ENCODE measurements around the gene SELENOO.

SELENOO gene

DNA sequence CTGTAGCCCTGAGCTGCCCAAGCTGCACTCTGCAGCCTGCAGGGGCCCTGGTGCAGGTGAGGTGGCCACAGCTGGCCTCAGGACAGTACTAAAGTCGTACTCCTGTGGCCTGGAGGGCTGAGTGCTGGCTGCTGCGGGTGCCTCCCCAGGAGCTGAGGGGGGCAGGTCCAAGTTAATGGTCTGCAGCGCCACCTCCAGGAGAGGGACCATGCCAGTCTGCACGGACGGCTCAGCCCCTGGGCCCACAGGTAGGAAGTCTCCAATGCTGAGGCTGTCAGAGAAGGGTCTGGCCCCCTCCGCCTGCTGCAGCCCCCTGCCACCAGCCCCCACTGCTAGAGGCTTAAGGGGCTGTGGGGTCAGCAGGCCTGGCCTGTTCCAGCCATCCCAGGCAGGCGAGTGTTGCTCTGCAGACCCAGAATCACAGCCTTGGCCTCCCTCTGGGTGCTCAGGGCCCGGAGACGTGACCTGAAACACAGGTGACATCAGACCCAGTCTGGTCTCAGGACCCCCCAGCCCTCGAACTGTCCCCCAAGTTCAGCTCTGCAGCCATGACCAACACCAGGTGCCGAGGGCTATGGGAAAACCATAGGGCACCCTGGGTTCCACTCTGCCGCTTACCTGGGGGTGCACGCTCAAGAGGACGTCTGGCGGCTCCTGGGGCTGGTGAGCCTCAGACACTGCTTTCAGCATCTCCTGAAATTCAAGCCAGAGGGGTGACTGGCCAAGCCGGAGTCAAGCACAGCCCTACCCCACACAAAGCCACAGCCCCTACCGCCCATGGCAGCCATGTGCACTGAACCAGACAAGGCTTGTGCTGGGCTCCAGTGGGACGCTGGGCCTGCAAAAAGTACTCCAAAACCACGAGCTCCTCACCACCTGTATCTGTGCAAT is 20.8 kb downstream of the SELENOO start:
- Histone ChIP-seq H3K36me3 (ENCODE audit: low read depth) (peaks cover 53% of the 10 kb centered on the region), H3K4me1 (ENCODE audit: insufficient read depth, poor library complexity, severe bottlenecking) (no peaks in the 10 kb centered on the region), H3K27me3 (ENCODE audit: insufficient read depth, poor library complexity, severe bottlenecking) (no peaks in the 10 kb centered on the region), H3K4me3 (ENCODE audit: severe bottlenecking) (no peak overlapping the region), H3K9me3 (ENCODE audit: severe bottlenecking) (no peaks in the 10 kb centered on the region), H3K27ac (ENCODE audit: poor library complexity, severe bottlenecking) (no peak overlapping the region)
- no peak for ATAC-seq (ENCODE audit: low read depth)
- no peak for TF ChIP-seq CTCF (IDR thresholded peaks at IDR 0.05; ENCODE audit: poor library complexity, severe bottlenecking)
- DNase-seq (ENCODE audit: low spot score) = peak; percentile 52

DNA sequence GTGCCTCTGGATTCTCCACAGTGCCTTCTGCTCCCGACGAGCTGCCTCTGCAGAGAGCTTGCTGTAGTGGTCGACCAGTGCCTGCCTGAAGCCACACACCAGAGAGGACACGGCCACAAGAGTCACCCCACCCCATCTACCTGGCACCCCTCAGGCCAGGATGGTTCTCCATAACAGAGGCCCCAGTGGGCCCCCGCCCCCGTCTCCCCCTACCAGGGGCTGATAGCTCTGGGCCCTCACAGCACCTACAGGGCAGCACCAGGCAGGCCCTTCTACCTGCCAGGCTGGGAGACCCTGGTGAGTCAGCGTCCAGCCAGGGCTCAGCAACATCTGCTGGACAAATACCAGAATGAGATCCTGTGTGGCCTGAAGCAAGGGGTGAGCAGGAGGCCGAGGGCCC is 21.7 kb downstream of the SELENOO start:
- no peak for ATAC-seq (ENCODE audit: low read depth)
- TF ChIP-seq CTCF (IDR thresholded peaks at IDR 0.05; ENCODE audit: poor library complexity, severe bottlenecking) = no peak
- H3K27ac ChIP-seq (ENCODE audit: poor library complexity, severe bottlenecking) = no peak overlapping the region
- no peaks in the 10 kb centered on the region for H3K9me3 ChIP-seq (ENCODE audit: severe bottlenecking)
- no peaks in the 10 kb centered on the region for H3K4me1 ChIP-seq (ENCODE audit: insufficient read depth, poor library complexity, severe bottlenecking)
- no peaks in the 10 kb centered on the region for H3K27me3 ChIP-seq (ENCODE audit: insufficient read depth, poor library complexity, severe bottlenecking)
- H3K4me3 ChIP-seq (ENCODE audit: severe bottlenecking) = no peak overlapping the region
- peaks cover 44% of the 10 kb centered on the region for H3K36me3 ChIP-seq (ENCODE audit: low read depth)
- DNase-seq (ENCODE audit: low spot score) = peak; percentile 51

DNA sequence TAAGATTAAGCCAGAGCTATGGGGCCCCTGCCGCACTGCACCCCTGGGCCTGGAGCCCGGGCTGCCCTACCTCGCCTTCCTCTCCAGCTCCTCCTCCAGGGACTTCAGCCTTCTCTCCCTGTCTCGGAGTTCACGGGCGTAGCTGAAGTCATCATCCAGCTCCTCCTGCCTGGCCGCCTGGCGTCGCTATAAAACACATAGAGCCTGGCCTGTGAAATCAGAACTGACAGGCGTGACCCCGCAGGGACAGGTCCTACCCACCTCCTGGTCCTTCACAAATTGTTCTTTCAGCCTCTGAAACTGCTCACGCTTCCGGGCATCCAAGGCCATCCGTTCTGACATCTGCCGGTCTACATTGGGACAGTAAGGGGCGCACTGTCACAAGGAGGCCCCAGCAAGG is 23.3 kb downstream of the SELENOO start:
- no peak for TF ChIP-seq CTCF (IDR thresholded peaks at IDR 0.05; ENCODE audit: poor library complexity, severe bottlenecking)
- no peaks in the 10 kb centered on the region for H3K27me3 ChIP-seq (ENCODE audit: insufficient read depth, poor library complexity, severe bottlenecking)
- no peak overlapping the region for H3K4me3 ChIP-seq (ENCODE audit: severe bottlenecking)
- H3K27ac ChIP-seq (ENCODE audit: poor library complexity, severe bottlenecking) = no peak overlapping the region
- no peaks in the 10 kb centered on the region for H3K4me1 ChIP-seq (ENCODE audit: insufficient read depth, poor library complexity, severe bottlenecking)
- no peak for ATAC-seq (ENCODE audit: low read depth)
- H3K36me3 ChIP-seq (ENCODE audit: low read depth) = peaks cover 37% of the 10 kb centered on the region
- H3K9me3 ChIP-seq (ENCODE audit: severe bottlenecking) = no peaks in the 10 kb centered on the region
- DNase-seq (ENCODE audit: low spot score) = no peak

DNA sequence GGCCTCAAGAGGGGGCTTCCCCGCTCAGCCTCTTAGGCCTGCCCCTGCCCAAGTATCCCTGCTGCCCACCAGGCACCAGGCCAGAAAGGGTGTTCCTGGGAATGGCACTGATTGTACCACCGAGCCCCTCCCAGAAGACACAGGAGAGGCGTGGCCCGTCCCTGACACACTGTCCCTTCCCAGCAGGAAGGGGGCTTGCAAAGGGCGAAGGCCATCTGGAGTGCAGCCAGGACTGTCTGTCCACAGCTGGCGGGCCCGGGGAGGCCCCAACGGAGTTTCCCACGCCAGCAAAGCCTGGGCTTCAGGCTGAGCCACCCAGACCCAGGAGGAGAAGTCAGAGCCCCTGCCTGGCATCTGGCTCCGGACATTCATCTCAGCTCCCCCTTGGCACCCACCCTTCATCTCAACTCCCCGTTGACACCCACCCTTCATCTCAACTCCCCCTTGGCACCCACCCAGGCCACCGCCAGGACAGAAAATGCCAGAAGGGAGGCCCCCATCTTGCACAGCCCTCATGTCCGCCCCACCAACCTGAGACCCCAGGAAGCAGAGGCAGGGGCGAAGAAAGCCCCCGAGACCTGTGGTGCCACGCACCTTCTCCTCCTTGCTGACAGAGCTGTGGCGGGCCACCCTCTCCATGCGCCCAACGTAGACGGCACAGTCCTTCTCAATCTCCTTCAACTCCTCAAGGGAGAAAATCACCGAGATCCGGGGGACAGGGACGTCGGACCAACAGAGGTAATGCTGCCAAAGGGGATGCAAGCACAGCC is 24.6 kb downstream of the SELENOO start:
- H3K4me1 ChIP-seq (ENCODE audit: insufficient read depth, poor library complexity, severe bottlenecking) = no peaks in the 10 kb centered on the region
- peaks cover 37% of the 10 kb centered on the region for H3K36me3 ChIP-seq (ENCODE audit: low read depth)
- no peaks in the 10 kb centered on the region for H3K9me3 ChIP-seq (ENCODE audit: severe bottlenecking)
- H3K4me3 ChIP-seq (ENCODE audit: severe bottlenecking) = no peak overlapping the region
- no peaks in the 10 kb centered on the region for H3K27me3 ChIP-seq (ENCODE audit: insufficient read depth, poor library complexity, severe bottlenecking)
- DNase-seq (ENCODE audit: low spot score) = peak; percentile 49
- H3K27ac ChIP-seq (ENCODE audit: poor library complexity, severe bottlenecking) = no peak overlapping the region
- no peak for TF ChIP-seq CTCF (IDR thresholded peaks at IDR 0.05; ENCODE audit: poor library complexity, severe bottlenecking)
- ATAC-seq (ENCODE audit: low read depth) = no peak
